NCI-H187 treated with DMSO at 0.1 percent for 48 hours (cell line): Measurements from ENCODE around the gene NDEL1.

Source experiments
- DNase-seq: peaks from one replicate; lab custom pipeline; 2025; lab: John Stamatoyannopoulos, UW

Gene NDEL1

DNA sequence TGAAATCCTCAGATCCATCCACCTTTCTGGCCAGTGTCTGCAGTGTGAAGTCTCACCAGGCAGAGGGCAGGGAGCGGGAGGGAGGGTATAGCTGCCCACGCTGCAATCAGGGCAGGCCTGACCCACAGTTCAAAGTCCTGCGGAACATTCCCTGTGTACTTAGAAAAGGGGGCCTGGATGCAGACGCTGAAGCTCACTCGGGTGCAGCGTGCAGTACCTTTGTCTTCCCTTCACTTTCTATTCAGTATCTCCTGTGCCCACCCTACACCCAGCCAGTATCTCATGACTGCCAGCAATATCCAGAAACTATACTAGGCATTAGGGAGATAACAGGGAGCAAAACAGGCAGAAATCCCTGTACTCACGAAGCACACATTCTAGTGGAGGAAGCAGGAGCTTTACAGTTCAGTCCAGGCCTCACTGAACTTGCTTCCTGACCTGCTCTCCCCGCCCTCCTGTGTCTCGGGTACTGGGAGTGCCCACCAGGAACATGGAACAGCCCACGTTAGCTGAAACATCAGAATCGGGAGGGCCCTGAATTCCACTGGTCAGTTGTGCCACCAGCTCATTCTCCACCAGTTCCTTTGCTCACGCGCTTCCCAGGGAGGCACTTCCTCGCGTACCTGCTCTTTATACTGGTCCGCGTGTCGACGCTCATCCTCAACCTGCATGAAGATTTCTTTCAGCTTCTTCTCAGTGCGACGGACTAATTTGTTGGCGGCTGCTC, 42.2 kb downstream of the NDEL1 start:
- DNase-seq = no peak

DNA sequence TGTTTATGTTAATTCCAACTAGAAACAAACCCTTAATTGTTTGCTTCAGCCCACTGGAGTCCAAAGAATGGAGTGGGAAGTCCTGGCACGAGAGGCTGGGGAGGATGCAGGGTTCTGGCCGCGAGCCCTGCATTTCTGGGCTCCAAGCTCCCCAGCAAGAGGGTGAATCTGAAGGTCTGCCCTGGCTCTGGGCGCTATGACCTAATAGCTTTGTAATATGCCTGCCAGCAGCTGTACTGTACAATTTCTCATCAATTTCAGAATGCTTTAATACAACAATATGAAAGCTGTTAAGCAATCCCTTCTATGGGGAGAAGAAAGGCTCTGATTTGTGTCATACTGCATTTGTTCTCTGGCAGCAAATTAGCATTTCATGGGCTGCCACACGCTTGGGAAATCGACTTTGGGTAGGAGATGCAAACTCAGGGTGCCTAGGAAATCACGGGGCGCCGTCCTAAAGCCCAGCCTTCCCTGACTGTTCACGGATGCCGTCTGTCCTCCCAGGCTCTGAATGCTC, 43.8 kb downstream of the NDEL1 start:
- no peak for DNase-seq

DNA sequence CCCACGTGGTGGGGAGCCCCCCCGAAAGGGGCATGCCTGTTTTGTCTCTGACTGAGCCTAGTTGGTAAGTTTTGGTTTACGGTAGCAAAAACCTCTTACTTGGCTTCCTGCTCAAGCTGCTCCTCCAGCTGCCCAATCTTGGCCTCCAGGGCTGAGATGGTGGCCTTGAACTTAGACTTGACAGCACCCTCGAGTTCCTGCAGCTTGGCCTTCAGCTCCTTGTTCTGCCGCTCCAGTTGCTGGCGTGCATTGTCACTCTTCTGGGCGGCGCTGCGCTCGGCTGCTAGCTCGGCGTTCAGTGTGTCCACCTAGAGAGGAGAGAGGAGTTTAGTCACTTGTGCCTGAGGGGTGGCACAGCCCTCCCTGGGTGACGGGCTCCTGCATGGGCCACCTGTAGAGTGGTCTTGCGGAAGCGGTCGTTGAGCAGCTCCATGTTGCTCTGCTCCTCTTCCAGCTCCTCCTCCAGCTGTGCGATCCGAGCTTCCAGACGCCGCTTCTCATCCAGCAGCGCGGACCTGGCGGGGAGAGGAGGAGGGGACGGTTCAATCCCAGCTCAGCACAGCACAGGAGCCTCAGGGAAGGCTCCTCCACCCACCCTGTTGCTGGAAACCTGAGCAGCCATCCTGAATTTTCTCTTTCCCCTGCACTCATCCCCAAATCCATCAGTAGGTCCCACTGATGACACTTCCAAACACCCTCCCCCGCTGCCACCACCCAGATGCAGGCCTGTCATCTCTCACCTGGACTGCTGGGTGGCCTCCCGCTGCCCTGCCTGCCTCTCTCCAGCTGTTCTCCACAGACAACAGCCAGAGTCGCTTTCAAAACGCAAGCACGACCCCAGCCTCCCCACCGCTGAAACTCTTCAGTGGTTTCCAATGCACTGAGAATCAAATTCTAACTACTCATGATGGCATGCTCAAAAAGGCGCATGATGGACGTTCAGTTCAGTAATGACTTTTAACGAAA, 44.6 kb downstream of the NDEL1 start:
- DNase-seq = no peak

DNA sequence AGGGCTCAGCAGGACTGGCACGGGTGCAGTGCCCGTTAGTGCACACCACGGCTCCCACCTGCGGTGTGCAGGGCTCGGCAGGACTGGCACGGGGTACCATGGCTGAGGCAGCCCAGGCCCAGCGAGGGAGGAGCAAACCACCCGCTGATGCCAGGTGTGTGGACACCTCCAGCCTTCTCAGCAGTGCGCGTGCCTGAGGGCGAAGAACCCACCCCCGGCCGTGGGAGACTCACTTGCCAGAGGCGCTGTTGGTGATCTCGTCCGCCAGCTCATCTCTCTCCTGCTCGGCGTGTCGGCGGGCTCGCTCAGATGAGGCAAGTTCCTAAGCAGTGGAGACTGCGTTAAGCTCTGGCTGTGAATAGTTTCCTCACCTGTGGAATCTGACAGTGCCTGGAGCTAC, 45.4 kb downstream of the NDEL1 start:
- DNase-seq = no peak

DNA sequence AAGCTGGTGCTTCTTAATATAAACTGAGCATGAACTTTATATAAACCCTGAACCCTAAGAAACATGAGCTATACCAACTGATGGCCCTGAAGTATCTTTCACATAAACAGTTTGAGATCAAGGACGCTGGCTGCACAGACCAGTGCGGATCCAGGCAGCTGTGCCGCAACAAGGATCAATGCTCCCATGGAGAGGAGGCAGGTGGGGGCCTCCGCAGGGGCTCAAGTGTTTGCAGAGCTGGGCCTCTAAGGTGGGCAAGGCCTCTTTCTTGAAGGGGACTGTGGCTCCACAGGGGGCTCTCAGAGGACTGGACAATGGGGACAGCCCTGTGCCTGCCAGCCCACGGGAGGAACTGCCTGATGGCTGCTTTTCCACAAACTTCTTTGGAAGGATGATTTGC, 46.0 kb downstream of the NDEL1 start:
- no peak for DNase-seq

DNA sequence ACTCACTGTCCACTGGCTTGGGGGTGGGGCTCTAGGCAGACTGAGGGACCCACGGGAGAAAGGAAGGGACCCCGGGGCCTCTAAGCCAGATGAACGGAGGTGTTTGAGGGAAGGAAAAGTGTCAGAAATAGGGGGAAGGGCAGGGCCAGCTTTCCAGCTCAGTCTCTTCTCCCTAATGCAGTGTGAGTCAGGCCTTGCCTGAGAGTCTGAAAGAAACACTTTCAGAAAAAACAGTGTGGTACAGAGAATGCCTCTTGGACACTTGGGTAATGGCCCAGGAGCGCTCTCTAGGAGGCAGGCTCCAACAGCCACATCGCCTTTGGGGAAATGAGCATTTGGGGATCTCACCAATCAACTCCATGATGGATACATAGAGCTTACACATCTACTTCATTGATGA, 46.9 kb downstream of the NDEL1 start:
- no peak for DNase-seq

DNA sequence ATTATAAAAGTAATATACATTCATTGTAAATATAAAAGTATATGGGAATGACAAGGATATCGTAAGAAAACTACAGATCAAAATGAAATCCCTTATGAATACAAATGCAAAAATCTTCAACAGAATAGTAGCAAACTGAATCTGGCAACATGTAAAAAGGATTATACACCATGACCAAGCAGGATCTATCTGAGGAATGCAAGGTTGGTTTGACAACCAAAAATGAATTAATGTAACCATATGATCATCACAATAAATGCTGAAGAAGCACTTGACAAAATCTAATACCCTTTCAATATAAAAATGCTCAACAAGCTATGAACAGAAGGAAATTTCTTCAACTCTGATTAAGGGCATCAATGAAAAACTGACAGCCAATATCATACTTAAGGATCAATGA, 48.8 kb downstream of the NDEL1 start:
- DNase-seq = no peak

DNA sequence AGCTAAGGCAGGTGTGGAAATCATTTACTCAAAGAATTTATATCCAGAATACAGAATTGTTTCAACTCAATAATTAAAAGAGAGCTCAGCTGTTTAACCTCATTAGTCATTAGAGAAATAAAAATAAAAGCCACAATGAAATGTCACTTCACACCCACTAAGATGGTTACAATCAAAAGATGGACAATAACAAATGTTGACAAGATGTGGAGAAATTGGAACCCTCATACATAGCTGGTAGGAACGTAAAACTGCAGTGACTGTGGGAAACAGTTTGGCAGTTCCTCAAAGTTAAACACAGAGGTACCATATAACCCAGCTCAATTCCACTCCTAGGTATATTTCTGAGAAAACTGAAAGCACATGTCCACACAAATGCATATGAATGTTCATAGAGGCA, 49.8 kb downstream of the NDEL1 start:
- DNase-seq = no peak

DNA sequence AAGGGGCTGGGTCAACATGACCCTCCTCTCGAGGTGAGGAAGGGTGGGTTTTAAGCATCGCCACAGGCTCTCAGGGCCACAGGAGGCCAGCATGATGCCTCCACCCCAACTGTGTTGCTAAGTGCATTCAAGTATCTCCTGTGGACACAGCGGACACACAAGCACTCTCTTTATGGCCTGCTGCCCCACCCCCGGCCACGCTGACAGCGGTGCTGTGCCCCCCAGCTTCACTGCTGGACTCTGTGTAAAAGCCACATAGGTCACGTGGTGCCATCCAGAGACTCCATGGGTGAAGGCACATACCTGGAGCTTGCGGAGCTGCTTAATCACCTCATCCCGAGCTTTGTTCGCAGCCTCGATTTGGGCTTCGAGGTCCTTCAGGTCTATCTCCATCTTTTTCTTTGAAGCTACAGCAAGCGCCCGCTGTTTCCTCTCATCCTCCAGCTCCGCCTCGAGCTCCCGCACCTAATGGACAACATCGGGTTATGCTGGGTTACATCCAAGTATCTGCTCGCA, 51.5 kb downstream of the NDEL1 start:
- DNase-seq = no peak

DNA sequence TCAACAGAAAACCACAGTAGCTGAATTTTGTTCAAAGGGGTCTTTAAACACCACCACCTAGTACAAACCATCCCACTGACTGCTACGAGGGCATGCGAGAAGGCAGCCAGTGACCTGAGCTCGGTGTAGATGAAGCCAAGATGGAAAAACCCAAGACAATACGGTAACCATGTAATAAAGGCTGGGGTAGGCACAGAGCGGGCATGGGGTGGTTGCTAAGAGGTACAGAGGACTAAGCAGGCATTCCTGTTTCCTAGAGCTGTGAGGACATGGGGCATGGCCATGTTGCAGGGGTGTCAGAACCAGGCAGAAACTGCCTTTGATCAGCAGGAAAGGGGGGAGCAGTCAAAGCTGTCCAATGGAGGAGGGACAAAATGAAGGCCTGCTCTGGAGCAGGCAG, 52.1 kb downstream of the NDEL1 start:
- DNase-seq = no peak

DNA sequence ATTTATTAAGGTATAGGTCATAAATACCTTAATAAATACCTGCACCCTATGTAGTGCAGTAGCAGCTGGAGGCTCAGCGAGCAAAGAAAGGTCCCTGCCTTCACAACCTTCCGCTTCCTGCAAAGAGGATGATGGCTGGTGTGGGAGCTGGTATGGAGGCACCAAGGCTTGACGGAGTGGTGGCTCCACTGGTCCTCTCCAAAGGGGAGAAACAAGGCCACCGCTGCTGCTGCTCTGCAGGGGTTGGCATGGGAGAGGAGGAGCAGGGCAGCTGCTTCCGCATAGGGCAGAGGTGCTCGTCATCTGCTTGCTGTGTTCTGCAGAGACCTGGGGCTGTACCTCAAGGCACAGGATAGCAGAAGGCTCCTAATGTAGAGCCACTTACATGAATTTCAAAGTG, 52.8 kb downstream of the NDEL1 start:
- no peak for DNase-seq

DNA sequence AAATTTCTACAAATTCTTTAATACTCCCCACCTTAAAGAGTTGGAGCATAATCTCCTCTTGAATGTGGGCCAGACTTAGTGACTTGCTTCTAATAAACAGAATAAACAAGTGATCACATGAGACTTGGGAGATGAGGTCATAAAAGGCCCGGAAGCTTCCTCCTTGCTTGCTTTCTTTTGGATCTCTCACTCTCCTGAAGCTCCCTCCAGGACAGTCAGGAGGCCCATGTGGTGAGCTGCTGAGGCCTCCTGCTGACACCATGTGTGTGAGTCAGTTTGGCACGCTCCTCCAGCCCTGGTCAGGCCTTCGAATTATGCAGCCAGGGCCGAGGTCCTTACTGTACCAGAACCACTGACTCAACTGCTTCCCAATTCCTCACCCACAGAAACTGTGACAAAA, 53.2 kb downstream of the NDEL1 start:
- DNase-seq = no peak

DNA sequence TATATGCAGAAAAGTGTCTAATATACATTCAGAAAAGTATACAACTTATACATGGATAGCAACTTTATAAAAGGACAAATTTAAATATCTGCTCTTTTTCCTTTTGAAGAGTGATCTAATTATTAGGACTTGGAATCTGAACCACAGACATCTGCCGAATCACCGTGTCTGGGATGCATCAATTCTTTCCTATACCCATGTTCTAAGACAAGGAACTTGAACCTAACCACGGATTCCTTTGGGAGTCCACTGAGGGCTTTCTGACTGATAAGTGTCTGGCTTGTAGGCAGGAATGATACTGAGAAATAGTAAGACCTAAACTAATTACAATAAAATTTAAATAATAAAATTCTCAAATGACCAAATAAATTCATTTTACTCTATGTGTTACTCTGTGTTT, 54.2 kb downstream of the NDEL1 start:
- no peak for DNase-seq

DNA sequence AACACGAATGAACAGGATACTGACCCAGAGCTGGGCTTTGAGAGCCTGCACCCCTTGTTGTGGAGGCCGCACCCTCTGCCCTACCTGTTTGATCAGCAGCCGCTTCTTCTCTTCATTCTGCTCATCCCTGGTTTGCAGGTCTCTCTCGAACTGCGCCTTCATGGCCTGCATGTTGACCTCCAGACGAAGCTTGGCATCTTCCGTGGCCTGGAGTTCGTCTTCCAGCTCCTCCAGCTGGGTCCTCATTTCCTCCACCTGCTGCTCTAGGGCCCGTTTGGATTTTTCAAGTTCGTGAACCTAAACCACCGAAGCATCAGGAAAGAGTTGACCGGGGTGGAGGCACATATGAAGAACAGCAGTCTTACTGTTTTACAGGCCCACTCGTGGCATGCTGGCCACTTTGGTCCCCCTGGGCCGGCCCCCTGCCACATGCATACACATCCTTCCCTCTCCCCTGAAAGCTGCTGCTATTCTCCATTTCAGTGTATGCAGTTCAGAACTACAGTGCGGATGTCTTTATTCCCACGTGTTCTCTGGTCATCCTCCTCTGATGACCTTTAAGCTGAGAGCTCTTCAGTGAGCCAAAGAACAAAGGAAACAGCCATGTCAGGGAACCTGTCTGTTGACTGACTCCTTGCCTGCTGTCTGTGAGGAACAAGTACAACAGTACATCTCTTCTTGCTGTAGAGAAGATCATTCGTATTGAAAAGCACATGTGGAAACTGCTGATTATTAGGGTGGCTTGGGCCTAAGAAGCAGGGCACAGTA, 54.8 kb downstream of the NDEL1 start:
- DNase-seq = no peak

DNA sequence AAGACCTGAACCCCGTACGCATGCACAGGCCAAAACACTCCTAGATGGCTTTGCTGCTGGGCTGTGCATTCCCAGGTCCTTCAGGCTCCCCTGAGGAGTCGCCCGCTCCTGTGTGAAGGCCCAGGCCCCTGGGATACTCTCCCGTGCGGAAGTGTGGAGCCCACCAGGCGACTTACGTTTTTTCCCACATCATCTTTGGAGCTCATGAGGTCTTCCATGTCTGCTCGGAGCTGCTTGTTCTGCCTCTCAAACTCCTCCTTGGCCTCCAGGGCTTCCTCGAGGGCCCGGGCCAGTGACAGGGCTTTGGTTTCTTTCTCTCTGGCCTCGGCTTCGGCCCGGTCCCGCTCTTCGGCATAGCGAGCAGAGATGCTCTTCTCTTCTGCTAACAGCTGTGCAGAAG, 56.4 kb downstream of the NDEL1 start:
- DNase-seq = no peak

DNA sequence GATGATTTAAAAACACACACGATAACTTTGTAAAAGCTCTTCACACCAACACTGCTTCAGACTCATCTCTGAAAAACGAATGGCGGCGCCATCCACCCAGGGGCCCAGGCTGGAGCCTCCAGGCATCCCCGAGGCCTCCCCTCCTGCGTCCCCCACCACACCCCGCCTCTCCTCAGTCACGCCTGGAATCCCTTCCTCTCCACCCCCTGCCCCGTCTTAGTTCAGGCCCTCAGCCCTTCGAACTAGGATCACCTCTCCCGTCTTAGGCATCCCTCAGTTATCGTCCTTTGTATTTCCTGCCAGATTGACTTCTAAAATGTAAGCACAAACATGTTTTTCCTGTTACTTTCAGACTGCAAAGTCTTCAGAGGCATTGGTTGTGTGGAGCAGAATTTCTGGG, 58.3 kb downstream of the NDEL1 start:
- DNase-seq = no peak

DNA sequence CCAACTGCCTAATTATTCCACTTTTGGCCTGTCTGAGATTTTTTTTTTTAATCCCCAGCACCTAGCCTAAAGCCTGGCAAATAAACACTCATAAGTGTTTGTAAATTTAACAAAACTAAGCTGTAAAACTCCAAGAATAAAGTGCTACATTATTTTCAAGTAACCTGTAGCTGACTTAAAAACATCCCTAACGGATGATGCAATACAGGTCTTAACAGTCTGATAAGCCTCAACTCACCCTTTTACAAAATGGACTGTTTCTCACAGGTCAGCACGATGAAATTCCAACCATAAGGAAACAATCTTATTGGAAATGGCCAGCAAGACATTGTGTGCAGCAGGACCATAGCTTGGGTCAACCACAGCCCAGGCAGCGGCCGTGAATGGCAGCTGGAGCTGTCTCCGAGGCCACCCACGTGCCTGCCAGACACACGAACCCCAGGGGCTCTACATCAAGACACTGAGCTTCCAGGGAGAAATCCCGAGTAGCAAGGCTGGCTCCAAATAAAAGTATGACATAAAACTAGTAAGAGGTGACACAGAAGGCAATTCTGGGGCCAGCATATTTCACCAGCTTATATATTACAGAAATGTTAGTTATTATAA, 58.9 kb downstream of the NDEL1 start:
- DNase-seq = no peak

DNA sequence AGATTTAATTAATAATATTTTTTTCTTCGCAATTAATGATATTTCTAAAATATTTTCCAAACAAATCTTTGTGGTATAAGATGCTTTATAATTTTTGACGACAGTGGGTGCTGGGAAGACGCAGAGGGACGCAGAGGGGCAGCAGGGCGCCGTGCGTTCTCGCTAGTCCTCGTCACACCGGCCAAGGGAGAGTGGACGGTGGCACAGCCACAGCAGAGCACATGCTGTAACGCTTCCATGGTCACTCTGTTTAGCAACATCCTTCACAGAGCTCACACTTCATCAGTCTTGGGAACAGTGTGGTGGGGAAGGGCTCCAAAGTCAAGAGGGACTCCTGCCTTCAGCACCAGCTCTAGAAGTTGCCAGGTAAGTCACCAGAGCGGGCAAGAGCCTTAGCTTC, 60.4 kb downstream of the NDEL1 start:
- no peak for DNase-seq

DNA sequence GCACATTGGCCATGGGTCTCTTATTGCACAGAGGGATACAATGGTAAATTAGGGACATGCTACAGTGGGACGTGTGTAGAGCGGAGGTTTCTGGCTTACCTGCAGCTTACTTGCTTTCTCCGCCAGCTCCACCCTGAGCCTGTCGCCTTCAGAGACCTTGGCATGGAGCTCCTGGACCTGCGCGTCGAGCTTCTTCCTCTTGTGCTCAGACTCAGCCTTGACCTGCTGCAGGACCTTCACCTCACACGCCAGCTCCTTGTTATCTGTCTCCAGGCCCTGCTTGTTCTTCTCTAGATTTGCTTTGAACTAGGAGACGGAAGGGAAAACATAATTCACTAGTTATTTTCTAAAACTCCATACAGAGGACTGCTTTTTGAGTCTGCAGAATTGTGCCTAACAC, 63.5 kb downstream of the NDEL1 start:
- no peak for DNase-seq

DNA sequence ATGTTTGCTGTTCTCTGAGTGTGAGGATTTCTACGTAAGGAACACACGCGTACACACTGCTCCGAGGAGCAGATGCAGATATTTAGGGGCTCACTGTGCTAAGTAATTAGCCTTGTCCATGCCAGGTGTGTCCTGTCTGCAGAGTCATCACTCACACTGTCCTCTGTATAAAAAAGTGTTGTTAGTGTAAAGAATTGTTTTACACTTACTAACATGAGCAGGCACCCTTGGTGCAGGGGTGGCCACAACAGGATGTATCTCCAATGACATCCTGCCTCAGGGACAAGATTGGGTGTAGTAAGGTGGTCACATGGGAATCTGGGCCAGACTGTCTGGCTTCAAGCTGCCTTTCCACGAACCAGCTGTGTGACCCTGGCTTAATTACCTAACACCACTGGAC, 63.9 kb downstream of the NDEL1 start:
- no peak for DNase-seq

DNA sequence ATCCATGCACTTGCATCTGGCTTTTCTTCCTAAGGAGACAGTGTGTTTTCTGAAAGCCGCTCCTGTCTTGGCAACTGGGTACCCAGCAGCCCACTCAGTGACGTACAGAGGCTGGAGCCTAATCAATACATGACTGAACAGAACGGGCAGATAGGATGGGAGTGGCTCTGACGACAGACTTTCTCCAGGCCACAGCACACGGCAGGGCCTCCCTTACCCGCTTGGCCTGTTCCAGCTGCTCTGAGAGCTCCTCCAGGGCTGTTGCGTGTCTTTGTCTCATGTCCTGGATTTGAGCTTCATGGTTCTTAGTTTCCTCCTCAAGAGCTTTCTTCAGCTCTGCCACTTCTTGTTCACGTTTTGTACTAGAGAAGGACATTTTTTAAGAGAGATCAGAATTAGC, 64.9 kb downstream of the NDEL1 start:
- no peak for DNase-seq

DNA sequence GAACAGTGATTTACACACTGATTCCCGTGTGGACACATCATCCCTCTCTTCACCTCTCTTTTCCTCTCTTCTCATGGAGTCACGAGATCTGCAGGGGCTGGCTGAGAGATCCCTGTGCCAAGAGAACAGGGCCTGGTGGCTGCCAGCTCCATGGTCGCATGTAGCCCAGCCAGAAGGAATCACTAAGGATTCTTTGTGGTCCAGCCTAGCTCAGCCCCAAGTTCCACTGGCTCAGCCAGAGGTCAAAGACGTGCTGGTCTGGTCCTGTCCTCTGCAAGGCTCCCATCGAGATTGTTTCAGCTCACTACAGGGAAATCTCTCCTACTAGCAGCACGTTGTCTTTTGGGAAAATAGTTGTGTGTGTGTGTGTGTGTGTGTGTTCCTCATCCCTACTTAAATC, 66.4 kb downstream of the NDEL1 start:
- DNase-seq = no peak
